ENCODE data around the gene CFAP141. TPM values are rescaled to one million over a fixed set of nuclear protein-coding genes. Genes with fewer than 3 reads are reported as not detected.
A peak's percentile ranks its signal among the peaks of the same experiment; 100 is the strongest.

The CFAP141 gene
- total and polyA plus RNA-seq, 2 of the 13 experiments (the other 11 are each of a cell fraction or from before 2014, with no cell fraction given) = not detected

GRCh38 chr1:154237880-154238506, 31.9 kb upstream of the CFAP141 start (continued):
- TF ChIP-seq ETV6 (CRISPR knock-in tag; conservative IDR thresholded peaks at IDR 0.05) (no peak), HNF1A (IDR thresholded peaks at IDR 0.05; ENCODE audit: low read depth) (no peak; the same call in 1 of the 2 replicates), HNF1A (CRISPR knock-in tag; IDR thresholded peaks at IDR 0.05; ENCODE audit: borderline replicate concordance) (no peak), ZNF549 (CRISPR knock-in tag; IDR thresholded peaks at IDR 0.05) (no peak), IRF2 (CRISPR knock-in tag; IDR thresholded peaks at IDR 0.05) (0 out of 2 replicates have a peak, but pooled peaks have one; percentile 18), MBD4 (IDR thresholded peaks at IDR 0.05; ENCODE audit: borderline replicate concordance, low read length) (no peak), JUN (CRISPR knock-in tag; IDR thresholded peaks at IDR 0.05) (no peak), ZNF850 (CRISPR knock-in tag; conservative IDR thresholded peaks at IDR 0.05) (no peak), GATAD2A (CRISPR knock-in tag; IDR thresholded peaks at IDR 0.05) (peak; percentile 31; the same call in 1 of the 2 replicates), RXRA (CRISPR knock-in tag; IDR thresholded peaks at IDR 0.05) (no peak), NONO (IDR thresholded peaks at IDR 0.05) (no peak), NONO (CRISPR knock-in tag; conservative IDR thresholded peaks at IDR 0.05) (0 out of 2 replicates have a peak, but pooled peaks have one; percentile 18), ZFY (CRISPR knock-in tag; IDR thresholded peaks at IDR 0.05) (peak; percentile 3; the same call in 1 of the 2 replicates), CC2D1A (CRISPR knock-in tag; IDR thresholded peaks at IDR 0.05) (no peak), ARNTL (CRISPR knock-in tag; IDR thresholded peaks at IDR 0.05) (no peak), ZNF619 (CRISPR knock-in tag; IDR thresholded peaks at IDR 0.05) (no peak)

Measured in HepG2 (cell line).